AG09319 (cell line): ENCODE results near the gene CDC14A.

Source experiments
- DNase-seq: peaks from one replicate; pipeline ENCODE4 v3.0.0-alpha.2; 2010; ENCODE audit warnings: low read depth; ENCODE audit errors: extremely low read depth
- CTCF ChIP-seq: IDR thresholded peaks from 2 replicates; pipeline ENCODE4 v1.5.1; 2011; ENCODE audit warnings: low read depth, mild to moderate bottlenecking, inconsistent platforms, low read length, moderate library complexity

The CDC14A gene

DNA sequence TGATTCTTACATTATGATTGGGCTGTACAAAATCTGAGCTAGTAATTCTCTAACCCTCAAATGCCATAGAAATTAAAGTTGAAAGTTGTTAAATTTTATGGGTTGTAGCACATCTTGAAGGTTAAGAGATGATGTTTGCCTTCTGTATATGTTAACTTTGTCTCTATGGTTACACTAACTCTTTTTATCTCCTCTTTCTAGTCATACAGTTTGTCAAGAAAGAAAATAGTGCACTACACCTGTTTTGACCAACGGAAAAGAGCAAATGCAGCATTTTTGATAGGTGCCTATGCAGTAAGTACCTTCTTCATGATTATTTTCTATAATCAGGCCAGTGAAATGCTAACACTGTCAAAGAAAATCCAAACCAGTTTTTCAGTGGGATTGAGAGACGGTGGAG lies 38.2 kb downstream of the CDC14A start:
- no peak for TF ChIP-seq CTCF
- DNase-seq, result no peak

GRCh38 chr1:100391675-100392074 lies 39.4 kb downstream of the CDC14A start:
- DNase-seq, result no peak
- no peak for TF ChIP-seq CTCF

GRCh38 chr1:100392756-100393155 lies 40.5 kb downstream of the CDC14A start:
- DNase-seq, result no peak
- no peak for TF ChIP-seq CTCF

DNA sequence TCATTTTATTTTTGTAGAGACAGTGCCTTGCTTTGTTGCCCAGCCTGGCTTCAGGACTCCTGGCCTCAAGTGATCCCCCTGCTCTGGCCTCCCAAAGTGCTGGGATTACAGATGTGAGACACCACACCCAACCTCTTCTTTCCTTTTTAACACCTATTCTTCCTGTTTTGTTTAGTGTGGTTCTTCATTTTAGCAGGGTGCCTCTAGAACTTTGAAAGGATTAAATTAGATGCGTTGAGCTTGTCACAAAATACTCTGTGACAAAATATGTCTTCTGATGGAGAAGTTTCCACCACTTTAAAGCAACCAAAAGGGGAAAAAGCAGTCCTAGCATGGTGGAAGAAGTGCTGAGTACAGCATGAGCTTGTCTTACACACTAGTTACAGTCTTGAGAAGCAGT lies 42.0 kb downstream of the CDC14A start:
- TF ChIP-seq CTCF, result no peak
- DNase-seq, result no peak

DNA sequence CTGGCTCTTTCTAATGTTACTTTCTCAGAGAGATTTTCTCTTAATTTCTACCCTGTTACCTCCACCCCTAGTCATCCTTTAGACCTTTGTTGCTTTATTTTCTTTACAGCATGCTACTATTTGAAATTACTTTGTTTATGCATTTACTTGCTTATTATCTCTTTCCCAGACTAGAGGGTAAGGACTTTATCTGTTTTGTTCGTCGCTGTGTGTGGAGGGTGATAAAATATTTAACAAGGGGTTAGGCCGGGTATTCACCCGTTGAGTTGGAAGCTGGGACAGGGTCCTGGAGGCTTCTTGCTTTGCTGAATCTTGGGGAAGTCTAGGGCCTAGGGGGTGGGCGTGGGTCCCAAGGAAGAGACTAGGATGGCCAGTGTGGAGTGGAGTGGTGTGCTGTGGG lies 43.6 kb downstream of the CDC14A start:
- no peak for TF ChIP-seq CTCF
- no peak for DNase-seq

- no peak for TF ChIP-seq CTCF
- DNase-seq, result no peak
These were observed 44.3 kb downstream of the CDC14A start for GRCh38 chr1:100396651-100397050.

GRCh38 chr1:100397681-100398080 lies 45.4 kb downstream of the CDC14A start:
- DNase-seq, result no peak

More at GRCh38 chr1:100397681-100398080, 45.4 kb downstream of the CDC14A start:
- no peak for TF ChIP-seq CTCF
